PC-3 (cell line): ENCODE data around the gene C4orf33.

Source experiments
- CTCF ChIP-seq: fragments of 300-600 bp; sonication (generic); conservative IDR thresholded peaks from 2 replicates; pipeline ENCODE4 v1.5.1; 2017; ENCODE audit warnings: antibody characterized with exemption, low read depth, mild to moderate bottlenecking, low read length
- EZH2 ChIP-seq: fragments of 300-600 bp; sonication (generic); IDR thresholded peaks from one replicate; pipeline ENCODE4 v1.6.1; 2017; ENCODE audit warnings: antibody characterized with exemption, mild to moderate bottlenecking, low read length; ENCODE audit not compliant: unreplicated experiment

- TF ChIP-seq CTCF (no peak), EZH2 (no peak)
Measured at GRCh38 chr4:129063640-129064039, 32.3 kb upstream of the C4orf33 start.
